HFF-Myc (cell line): ENCODE results near the gene WDR27.

Experiments
- DNase-seq: peaks from one replicate; pipeline ENCODE4 v3.0.0-alpha.2; 2011; ENCODE audit warnings: low read depth; ENCODE audit errors: extremely low read depth
- H3K4me3 ChIP-seq: replicated peaks from 2 replicates; pipeline ENCODE4 v1.5.1; 2011; ENCODE audit warnings: low read depth, mild to moderate bottlenecking, control low read depth, low read length
- CTCF ChIP-seq: IDR thresholded peaks from 2 replicates; pipeline ENCODE4 v1.5.1; 2012; ENCODE audit warnings: mild to moderate bottlenecking, low read depth, low read length, control low read depth; ENCODE audit errors: missing control alignments

The WDR27 gene

GRCh38 chr6:169592558-169592957 is 109.3 kb downstream of the WDR27 start:
- no peak for TF ChIP-seq CTCF
- H3K4me3 ChIP-seq = no peak overlapping the region
- peak; percentile 21 for DNase-seq

GRCh38 chr6:169591616-169592015 is 110.2 kb downstream of the WDR27 start:
- no peak overlapping the region for H3K4me3 ChIP-seq
- no peak for DNase-seq
- no peak for TF ChIP-seq CTCF

GRCh38 chr6:169590376-169590939 is 111.4 kb downstream of the WDR27 start:
- no peak for TF ChIP-seq CTCF
- H3K4me3 ChIP-seq = no peak overlapping the region
- DNase-seq = no peak

GRCh38 chr6:169589699-169590257 is 112.1 kb downstream of the WDR27 start:
- no peak for TF ChIP-seq CTCF
- DNase-seq = no peak
- H3K4me3 ChIP-seq = no peak overlapping the region

GRCh38 chr6:169589293-169589692 is 112.5 kb downstream of the WDR27 start:
- no peak overlapping the region for H3K4me3 ChIP-seq
- no peak for DNase-seq
- no peak for TF ChIP-seq CTCF

GRCh38 chr6:169587975-169588374 is 113.9 kb downstream of the WDR27 start:
- H3K4me3 ChIP-seq = no peak overlapping the region
- TF ChIP-seq CTCF = no peak

More at GRCh38 chr6:169587975-169588374, 113.9 kb downstream of the WDR27 start:
- DNase-seq = no peak
